ENCODE results near the gene SEMA5B. TPM values are rescaled to one million over a fixed set of nuclear protein-coding genes. Genes with fewer than 3 reads are reported as not detected.

Gene SEMA5B
- total RNA-seq, 2 donors from 2014 or later: 0.14 to 3.2 TPM

DNA sequence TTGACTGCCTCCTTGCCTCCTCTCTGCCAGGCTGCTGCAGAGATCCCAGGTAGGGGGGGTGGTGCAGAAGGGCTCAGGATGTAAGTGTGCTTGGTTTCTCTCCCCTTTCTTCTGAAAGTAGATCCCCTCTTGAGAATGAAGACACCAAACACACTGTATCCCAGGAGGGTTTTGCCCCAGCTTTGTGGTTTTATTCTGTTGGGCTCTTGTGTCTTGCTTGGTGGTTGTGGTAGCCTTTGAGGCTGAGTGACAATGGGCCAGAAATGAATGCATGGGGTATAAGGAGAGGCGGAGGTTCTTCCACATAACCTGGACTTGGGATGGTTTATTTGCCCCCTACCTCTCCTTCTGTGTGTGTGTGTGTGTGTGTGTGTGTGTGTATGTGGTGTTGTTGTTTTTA lies 45.0 kb upstream of the SEMA5B start:
- Histone ChIP-seq H3K9me3 (no peaks in the 10 kb centered on the region), H3K27ac (peak overlapping the region; percentile 29 to 34), H3K4me1 (ENCODE audit: control insufficient read depth in 1 of 2, low read depth in 2 of 2) (peaks cover 22 to 66% of the 10 kb centered on the region in 2 donors), H3K36me3 (no peaks in the 10 kb centered on the region), H3K27me3 (replicated peaks; ENCODE audit: insufficient read depth) (no peaks in the 10 kb centered on the region), H3K4me3 (no peak overlapping the region)
- DNase-seq (ENCODE audit: low spot score) (no peak), ATAC-seq (ENCODE audit: insufficient number of reproducible peaks, low FRiP score, low read depth) (no peak)
- no peak for TF ChIP-seq CTCF (IDR thresholded peaks at IDR 0.05)

DNA sequence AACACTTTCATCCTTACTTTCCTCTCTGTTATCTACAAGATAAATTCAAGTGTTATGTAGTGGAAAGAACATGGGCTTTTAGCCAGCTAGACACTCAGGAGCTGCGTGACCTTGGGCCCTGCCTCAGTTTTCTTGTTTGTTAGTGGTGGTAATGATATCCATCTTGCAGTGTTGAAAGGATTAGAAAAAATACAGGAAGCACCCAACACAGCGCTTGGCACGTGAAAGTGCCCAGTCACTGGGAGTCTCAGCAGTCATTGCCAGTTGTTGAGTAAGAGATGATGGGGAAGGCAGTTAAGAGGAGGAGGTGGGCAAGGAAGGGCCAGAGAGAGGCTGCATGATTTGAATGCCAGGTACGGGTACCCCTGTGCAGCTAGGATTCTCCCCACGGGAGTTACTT lies 44.6 kb upstream of the SEMA5B start:
- Histone ChIP-seq H3K27ac (peak overlapping the region; percentile 29 to 34), H3K27me3 (replicated peaks; ENCODE audit: insufficient read depth) (no peaks in the 10 kb centered on the region), H3K4me1 (ENCODE audit: control insufficient read depth in 1 of 2, low read depth in 2 of 2) (peaks cover 17 to 61% of the 10 kb centered on the region in 2 donors), H3K4me3 (no peak overlapping the region), H3K9me3 (no peaks in the 10 kb centered on the region), H3K36me3 (no peaks in the 10 kb centered on the region)
- DNase-seq (ENCODE audit: low spot score): no peak
- no peak for TF ChIP-seq CTCF (IDR thresholded peaks at IDR 0.05)
- ATAC-seq (ENCODE audit: insufficient number of reproducible peaks, low FRiP score, low read depth): no peak

- no peaks in the 10 kb centered on the region for H3K9me3 ChIP-seq
- peaks cover 12 to 56% of the 10 kb centered on the region in 2 donors for H3K4me1 ChIP-seq (ENCODE audit: control insufficient read depth in 1 of 2, low read depth in 2 of 2)
- peak overlapping the region; percentile 40 to 44 for H3K27ac ChIP-seq
- H3K4me3 ChIP-seq: no peak overlapping the region
- no peak for ATAC-seq (ENCODE audit: insufficient number of reproducible peaks, low FRiP score, low read depth)
- no peak for TF ChIP-seq CTCF (IDR thresholded peaks at IDR 0.05)
- H3K36me3 ChIP-seq: no peaks in the 10 kb centered on the region
- no peak for DNase-seq (ENCODE audit: low spot score)
- no peaks in the 10 kb centered on the region for H3K27me3 ChIP-seq (replicated peaks; ENCODE audit: insufficient read depth)
These were observed 44.0 kb upstream of the SEMA5B start for GRCh38 chr3:123071581-123071980.

DNA sequence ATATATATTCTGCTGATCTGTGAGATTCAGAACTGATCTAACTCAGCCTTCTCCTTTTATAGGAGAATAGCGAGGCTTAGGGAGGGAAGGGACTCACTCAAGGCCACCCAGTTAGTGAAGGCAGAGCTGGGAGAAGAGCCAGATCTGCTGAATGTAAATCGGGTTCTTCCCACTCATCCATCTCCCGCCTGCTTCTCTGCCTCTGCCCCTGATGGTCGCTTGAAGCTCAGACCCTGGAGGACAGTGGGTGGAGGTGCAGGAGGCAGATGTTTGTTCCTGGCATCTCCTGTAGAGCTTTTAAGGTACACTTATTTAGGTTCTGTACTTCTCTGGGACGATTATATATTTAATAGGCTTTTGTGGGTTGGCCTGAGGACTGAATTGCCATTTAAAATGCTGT lies 43.6 kb upstream of the SEMA5B start:
- peak overlapping the region; percentile 40 to 44 for H3K27ac ChIP-seq
- TF ChIP-seq CTCF (IDR thresholded peaks at IDR 0.05): peak; percentile 27
- no peak overlapping the region for H3K4me3 ChIP-seq
- ATAC-seq (ENCODE audit: insufficient number of reproducible peaks, low FRiP score, low read depth): no peak
- no peaks in the 10 kb centered on the region for H3K27me3 ChIP-seq (replicated peaks; ENCODE audit: insufficient read depth)
- peaks cover 11 to 56% of the 10 kb centered on the region in 2 donors for H3K4me1 ChIP-seq (ENCODE audit: control insufficient read depth in 1 of 2, low read depth in 2 of 2)
- no peak for DNase-seq (ENCODE audit: low spot score)
- no peaks in the 10 kb centered on the region for H3K9me3 ChIP-seq
- no peaks in the 10 kb centered on the region for H3K36me3 ChIP-seq

- no peak overlapping the region for H3K27ac ChIP-seq
- no peak for ATAC-seq (ENCODE audit: insufficient number of reproducible peaks, low FRiP score, low read depth)
- TF ChIP-seq CTCF (IDR thresholded peaks at IDR 0.05): no peak
These were observed 42.9 kb upstream of the SEMA5B start for GRCh38 chr3:123070510-123070909.

More at GRCh38 chr3:123070510-123070909, 42.9 kb upstream of the SEMA5B start:
- H3K4me3 ChIP-seq: no peak overlapping the region
- H3K36me3 ChIP-seq: no peaks in the 10 kb centered on the region
- no peaks in the 10 kb centered on the region for H3K9me3 ChIP-seq
- no peak for DNase-seq (ENCODE audit: low spot score)
- no peaks in the 10 kb centered on the region for H3K27me3 ChIP-seq (replicated peaks; ENCODE audit: insufficient read depth)
- H3K4me1 ChIP-seq (ENCODE audit: control insufficient read depth in 1 of 2, low read depth in 2 of 2): peaks cover 11 to 52% of the 10 kb centered on the region in 2 donors

Measured in thoracic aorta (tissue), 2 donors.